CD8-positive, alpha-beta memory T cell (primary cell): Measurements from ENCODE around the gene DUT. TPM values are rescaled to one million over a fixed set of nuclear protein-coding genes. Genes with fewer than 3 reads are reported as not detected.

ENCODE experiments used
- CTCF ChIA-PET: fragments of 350-600 bp; sonication (Branson Sonifier 250); formaldehyde crosslinking; loops from one replicate; lab custom pipeline; 2021; ENCODE audit warnings: antibody characterized with exemption; lab: Charles Lee
- POLR2A ChIA-PET: fragments of 350-600 bp; sonication (Branson Sonifier 250); formaldehyde crosslinking; loops from one replicate; lab custom pipeline; 2021; ENCODE audit warnings: antibody characterized with exemption; lab: Charles Lee
- DNase-seq, 5 donors: peaks; one replicate each; pipeline versions ENCODE4 v3.0.0 to v3.0.0-alpha.2; 2020 to 2022; ENCODE audit warnings: mixed read lengths in 1 of 5
- H3K27ac ChIP-seq: one replicate; pipeline ENCODE4 v1.7.0; 2013; ENCODE audit warnings: low read depth, mild to moderate bottlenecking, low read length, moderate library complexity
- H3K27me3 ChIP-seq: 2 replicates; pipeline ENCODE4 v1.7.0; 2013; ENCODE audit warnings: low read length, mild to moderate bottlenecking; ENCODE audit not compliant: insufficient read depth, poor library complexity, severe bottlenecking
- H3K36me3 ChIP-seq: 2 replicates; pipeline ENCODE4 v1.7.0; 2013; ENCODE audit warnings: mild to moderate bottlenecking, low read length, moderate library complexity; ENCODE audit not compliant: insufficient read depth
- H3K4me1 ChIP-seq: 2 replicates; pipeline ENCODE4 v1.7.0; 2013; ENCODE audit warnings: mild to moderate bottlenecking, low read length, moderate library complexity; ENCODE audit not compliant: insufficient read depth
- H3K4me3 ChIP-seq: 2 replicates; pipeline ENCODE4 v1.7.0; 2013; ENCODE audit warnings: mild to moderate bottlenecking, low read length
- H3K9me3 ChIP-seq: 2 replicates; pipeline ENCODE4 v1.7.0; 2013; ENCODE audit warnings: mild to moderate bottlenecking, low read length
- H3K27ac Mint-ChIP-seq, 8 donors: one replicate each; pipeline ENCODE4 v1.8.0; 2020 to 2021; ENCODE audit warnings: mixed read lengths in 8 of 8, mild to moderate bottlenecking in 6 of 8, inconsistent platforms in 3 of 8, moderate library complexity in 3 of 8
- H3K27me3 Mint-ChIP-seq, 2 donors: one replicate each; pipeline ENCODE4 v1.8.0; 2020 to 2021; ENCODE audit warnings: mixed read lengths in 2 of 2, mild to moderate bottlenecking in 1 of 2, moderate library complexity in 1 of 2
- H3K36me3 Mint-ChIP-seq, 3 donors: one replicate each; pipeline ENCODE4 v1.8.0; 2020 to 2021; ENCODE audit warnings: mixed read lengths in 3 of 3, inconsistent platforms in 1 of 3, mild to moderate bottlenecking in 1 of 3
- H3K4me1 Mint-ChIP-seq, 3 donors: one replicate each; pipeline ENCODE4 v1.8.0; 2020 to 2021; ENCODE audit warnings: mixed read lengths in 3 of 3, inconsistent platforms in 1 of 3, mild to moderate bottlenecking in 1 of 3
- H3K4me3 Mint-ChIP-seq, 7 donors: one replicate each; pipeline ENCODE4 v1.8.0; 2020 to 2021; ENCODE audit warnings: mixed read lengths in 7 of 7, mild to moderate bottlenecking in 6 of 7, moderate library complexity in 4 of 7, inconsistent platforms in 2 of 7
- H3K9me3 Mint-ChIP-seq, 5 donors: one replicate each; pipeline ENCODE4 v1.8.0; 2020 to 2022; ENCODE audit warnings: mixed read lengths in 5 of 5, mild to moderate bottlenecking in 3 of 5, moderate library complexity in 2 of 5, inconsistent platforms in 1 of 5
- polyA plus RNA-seq: library from polyadenylated mRNA; unstranded; fragments of 300-500 nt; fragmentation: Illumina TruSeq; gene quantifications from one replicate; pipeline ENCODE4 v1.2.3, GENCODE V29; 2021
- total RNA-seq, 2 experiments: library from RNA; stranded (reverse); gene quantifications; one replicate each; pipeline ENCODE4 v1.2.3, GENCODE V29; 2021

DUT gene
- total and polyA plus RNA-seq, 3 experiments from 2014 or later = 136 to 413 (median 397) TPM

DNA sequence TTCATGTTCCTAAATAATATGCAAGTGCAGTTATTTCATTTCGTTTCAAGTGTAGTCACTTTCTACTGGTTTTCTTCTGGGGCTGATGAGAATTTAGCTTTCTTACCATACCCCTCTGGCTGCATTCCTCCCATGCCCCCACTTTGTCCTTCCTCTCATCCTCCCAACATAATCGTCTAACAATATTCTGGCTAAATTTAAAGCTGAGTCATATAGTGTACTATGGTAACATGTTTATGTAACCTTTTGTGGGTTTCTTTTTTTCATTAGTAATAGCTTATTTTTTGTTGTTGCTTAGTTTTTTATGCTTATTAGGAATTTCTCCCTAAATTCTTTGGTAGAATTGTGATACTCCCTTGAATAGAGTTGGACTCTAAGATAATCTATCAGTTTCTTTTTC, 30.5 kb downstream of the DUT start:
- Mint-ChIP-seq H3K4me3 (no peak overlapping the region), H3K36me3 (no peaks in the 10 kb centered on the region), H3K4me1 (peaks cover 4 to 11% (median 9%) of the 10 kb centered on the region in 3 donors), H3K9me3 (no peaks in the 10 kb centered on the region), H3K27me3 (peaks cover 3 to 7% of the 10 kb centered on the region in 2 donors), H3K27ac (no peak overlapping the region)
- no peak overlapping the region for H3K27ac ChIP-seq
- H3K9me3 ChIP-seq = no peaks in the 10 kb centered on the region
- no peak overlapping the region for H3K4me3 ChIP-seq
- ChIA-PET POLR2A (no interaction called here), CTCF (interaction anchor here (1.0 to 1.9 kb wide), 2 partner anchors 9 to 1783 kb away, joined by 3 to 9 read pairs; no protein-coding TSS in a partner anchor)
- no peaks in the 10 kb centered on the region for H3K27me3 ChIP-seq
- no peaks in the 10 kb centered on the region for H3K4me1 ChIP-seq
- H3K36me3 ChIP-seq = no peaks in the 10 kb centered on the region
- no peak for DNase-seq

- Mint-ChIP-seq H3K4me3 (no peak overlapping the region), H3K4me1 (peaks cover 2 to 6% (median 5%) of the 10 kb centered on the region in 3 donors), H3K27me3 (peaks cover 8 to 16% of the 10 kb centered on the region in 2 donors), H3K36me3 (no peaks in the 10 kb centered on the region), H3K9me3 (no peaks in the 10 kb centered on the region), H3K27ac (no peak overlapping the region)
- ChIA-PET POLR2A (no interaction called here), CTCF (no interaction called here)
- no peak overlapping the region for H3K4me3 ChIP-seq
- no peaks in the 10 kb centered on the region for H3K27me3 ChIP-seq
- DNase-seq = no peak
- H3K27ac ChIP-seq = no peak overlapping the region
- H3K9me3 ChIP-seq = no peaks in the 10 kb centered on the region
- H3K4me1 ChIP-seq = no peaks in the 10 kb centered on the region
- H3K36me3 ChIP-seq = no peaks in the 10 kb centered on the region
Measured at GRCh38 chr15:48363474-48363873, 32.2 kb downstream of the DUT start.

GRCh38 chr15:48365575-48365974, 34.3 kb downstream of the DUT start:
- Mint-ChIP-seq H3K4me1 (no peaks in the 10 kb centered on the region), H3K4me3 (no peak overlapping the region), H3K36me3 (no peaks in the 10 kb centered on the region), H3K9me3 (no peaks in the 10 kb centered on the region), H3K27ac (no peak overlapping the region), H3K27me3 (peaks cover 7 to 25% of the 10 kb centered on the region in 2 donors)
- ChIA-PET POLR2A (no interaction called here), CTCF (interaction anchor here (1.8 kb wide), 1 partner anchor 13 kb away, joined by 6 read pairs; no protein-coding TSS in a partner anchor)
- DNase-seq = no peak
- no peaks in the 10 kb centered on the region for H3K4me1 ChIP-seq
- no peak overlapping the region for H3K4me3 ChIP-seq
- no peak overlapping the region for H3K27ac ChIP-seq
- H3K9me3 ChIP-seq = no peaks in the 10 kb centered on the region
- H3K27me3 ChIP-seq = no peaks in the 10 kb centered on the region
- no peaks in the 10 kb centered on the region for H3K36me3 ChIP-seq

- H3K36me3 Mint-ChIP-seq = no peaks in the 10 kb centered on the region
- DNase-seq = no peak
- H3K27me3 Mint-ChIP-seq = peaks cover 13 to 25% of the 10 kb centered on the region in 2 donors
- Histone ChIP-seq H3K27ac (no peak overlapping the region), H3K9me3 (no peaks in the 10 kb centered on the region), H3K36me3 (no peaks in the 10 kb centered on the region), H3K4me1 (no peaks in the 10 kb centered on the region), H3K4me3 (no peak overlapping the region), H3K27me3 (no peaks in the 10 kb centered on the region)
- ChIA-PET CTCF (interaction anchor here (1.8 kb wide), 1 partner anchor 14 kb away, joined by 6 read pairs; no protein-coding TSS in a partner anchor), POLR2A (no interaction called here)
- H3K27ac Mint-ChIP-seq = no peak overlapping the region
- no peaks in the 10 kb centered on the region for H3K9me3 Mint-ChIP-seq
- H3K4me3 Mint-ChIP-seq = no peak overlapping the region
- H3K4me1 Mint-ChIP-seq = no peaks in the 10 kb centered on the region
Measured at GRCh38 chr15:48366584-48367312, 35.5 kb downstream of the DUT start.

- Histone ChIP-seq H3K27ac (no peak overlapping the region), H3K36me3 (no peaks in the 10 kb centered on the region), H3K4me3 (no peak overlapping the region), H3K27me3 (no peaks in the 10 kb centered on the region), H3K9me3 (no peaks in the 10 kb centered on the region), H3K4me1 (no peaks in the 10 kb centered on the region)
- no peak for DNase-seq
- Mint-ChIP-seq H3K27ac (no peak overlapping the region), H3K9me3 (no peaks in the 10 kb centered on the region), H3K4me3 (no peak overlapping the region), H3K4me1 (no peaks in the 10 kb centered on the region), H3K27me3 (peaks cover 13 to 25% of the 10 kb centered on the region in 2 donors), H3K36me3 (no peaks in the 10 kb centered on the region)
- ChIA-PET POLR2A (no interaction called here), CTCF (interaction anchor here (1.6 kb wide), 1 partner anchor 15 kb away, joined by 6 read pairs; no protein-coding TSS in a partner anchor)
Measured at GRCh38 chr15:48367483-48367882, 36.3 kb downstream of the DUT start.

DNA sequence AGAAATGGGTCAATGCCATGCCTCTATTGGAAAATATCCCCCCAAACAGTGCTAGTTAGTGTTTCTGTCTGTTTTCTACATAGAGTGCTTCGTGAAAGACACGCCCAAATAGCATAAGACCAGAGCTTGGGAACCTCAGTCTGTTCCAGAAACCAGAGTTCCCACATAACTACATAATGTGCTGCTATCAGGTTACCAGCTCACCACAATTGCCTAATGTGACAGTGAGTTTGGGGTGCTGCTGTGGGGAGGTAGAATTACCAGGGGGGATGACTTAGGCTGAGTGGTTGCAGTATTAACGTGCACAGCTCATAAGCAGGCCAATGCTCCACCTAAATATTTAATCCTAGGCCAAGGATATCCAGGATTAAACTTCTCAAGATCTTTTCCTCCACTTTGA, 39.2 kb downstream of the DUT start:
- no peaks in the 10 kb centered on the region for H3K9me3 ChIP-seq
- peaks cover 18 to 47% of the 10 kb centered on the region in 2 donors for H3K27me3 Mint-ChIP-seq
- no peaks in the 10 kb centered on the region for H3K36me3 ChIP-seq
- no peak overlapping the region for H3K27ac Mint-ChIP-seq
- H3K4me3 Mint-ChIP-seq = no peak overlapping the region
- H3K4me1 ChIP-seq = no peaks in the 10 kb centered on the region
- POLR2A ChIA-PET = no interaction called here
- no peaks in the 10 kb centered on the region for H3K27me3 ChIP-seq
- no peaks in the 10 kb centered on the region for H3K4me1 Mint-ChIP-seq
- CTCF ChIA-PET = interaction anchor here (1.6 kb wide), 1 partner anchor 9 kb away, joined by 3 read pairs; no protein-coding TSS in a partner anchor
- H3K36me3 Mint-ChIP-seq = no peaks in the 10 kb centered on the region
- H3K9me3 Mint-ChIP-seq = no peaks in the 10 kb centered on the region
- DNase-seq = no peak
- no peak overlapping the region for H3K4me3 ChIP-seq
- H3K27ac ChIP-seq = no peak overlapping the region

- H3K36me3 Mint-ChIP-seq = no peaks in the 10 kb centered on the region
- no peak overlapping the region for H3K4me3 Mint-ChIP-seq
- Histone ChIP-seq H3K9me3 (no peaks in the 10 kb centered on the region), H3K4me1 (no peaks in the 10 kb centered on the region), H3K27ac (no peak overlapping the region), H3K4me3 (no peak overlapping the region), H3K27me3 (no peaks in the 10 kb centered on the region), H3K36me3 (no peaks in the 10 kb centered on the region)
- no peaks in the 10 kb centered on the region for H3K4me1 Mint-ChIP-seq
- ChIA-PET CTCF (no interaction called here), POLR2A (no interaction called here)
- H3K27me3 Mint-ChIP-seq = peaks cover 18 to 50% of the 10 kb centered on the region in 2 donors
- H3K27ac Mint-ChIP-seq = no peak overlapping the region
- DNase-seq = no peak
- H3K9me3 Mint-ChIP-seq = no peaks in the 10 kb centered on the region
Measured at GRCh38 chr15:48371550-48371949, 40.3 kb downstream of the DUT start.

- Mint-ChIP-seq H3K27me3 (peaks cover 20 to 51% of the 10 kb centered on the region in 2 donors), H3K4me3 (no peak overlapping the region), H3K9me3 (no peaks in the 10 kb centered on the region), H3K27ac (no peak overlapping the region), H3K4me1 (no peaks in the 10 kb centered on the region), H3K36me3 (no peaks in the 10 kb centered on the region)
- no peaks in the 10 kb centered on the region for H3K4me1 ChIP-seq
- ChIA-PET CTCF (no interaction called here), POLR2A (no interaction called here)
- H3K27ac ChIP-seq = no peak overlapping the region
- no peak overlapping the region for H3K4me3 ChIP-seq
- DNase-seq = no peak
- no peaks in the 10 kb centered on the region for H3K27me3 ChIP-seq
- H3K9me3 ChIP-seq = no peaks in the 10 kb centered on the region
- H3K36me3 ChIP-seq = no peaks in the 10 kb centered on the region
Measured at GRCh38 chr15:48371961-48372360, 40.7 kb downstream of the DUT start.
